ENCODE results near the gene TUBG1. TPM values are rescaled to one million over a fixed set of nuclear protein-coding genes. Genes with fewer than 3 reads are reported as not detected.

The TUBG1 gene
- polyA plus RNA-seq (2011; rRNA removed) (73.3 and 79.3 TPM in 2 replicates), polyA plus RNA-seq (2017; fragmentation: RNase III; extraction: RNeasy Plus Mini Kit Qiagen cat#74134 plus additional on column Dnase treatment) (151 to 161 TPM (median 156 TPM) in 3 replicates), polyA minus RNA-seq (2011; rRNA and poly(A)+ RNA removed) (126 and 154 TPM in 2 replicates)
- polyA plus RNA-seq (2012; cell fraction: cytosol; rRNA removed) = 341 and 366 TPM in 2 replicates
- polyA plus RNA-seq (2012; cell fraction: nucleus; rRNA removed) = 285 and 439 TPM in 2 replicates

DNA sequence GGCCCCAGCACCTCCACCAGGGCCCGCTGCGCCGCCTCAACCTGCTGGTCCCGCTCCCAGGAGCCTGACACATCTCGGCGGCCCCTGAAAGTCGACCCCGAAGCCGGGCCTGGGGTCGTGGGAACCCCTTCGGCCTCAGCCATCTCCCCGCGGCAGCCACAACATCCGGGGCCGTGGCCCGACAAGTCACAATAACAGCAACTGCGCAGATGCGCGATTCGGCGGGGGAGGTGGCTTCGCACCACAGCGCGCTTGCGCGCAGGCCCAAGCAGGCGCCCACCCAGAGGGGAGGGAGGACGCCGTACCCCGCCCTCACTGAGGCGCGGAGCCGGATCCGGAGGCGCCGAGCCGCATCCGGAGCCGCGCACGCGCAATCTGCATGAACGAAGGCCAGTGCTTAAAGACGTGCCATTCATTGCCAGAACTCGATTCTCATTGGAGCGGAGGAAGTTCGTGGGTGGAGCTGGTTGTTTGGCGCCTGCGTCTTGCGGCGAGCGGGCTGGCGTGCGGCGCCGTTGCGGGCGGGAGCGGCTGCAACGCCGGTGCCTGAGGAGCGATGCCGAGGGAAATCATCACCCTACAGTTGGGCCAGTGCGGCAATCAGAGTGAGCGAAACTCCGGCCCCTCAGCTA is at the start of gene TUBG1, which contains the start of gene RETREG3:
Gene TUBG1, plus strand, starts transcription at position 502 of the 632 bp plus-strand sequence. Its CDS starts 55 bp downstream, at position 557.
Gene RETREG3, minus strand, starts transcription at position 193 of the 632 bp plus-strand sequence. Its CDS starts 50 bp downstream, at position 143.
- ChIA-PET CTCF (interaction anchor here (0.6 to 7.8 kb wide), 20 partner anchors 9 to 164 kb away, joined by 3 to 65 read pairs (median 4); partner anchors contain the start of genes PLEKHH3, PSMC3IP and VPS25), POLR2A (interaction anchor here (0.6 to 3.0 kb wide), 18 partner anchors 9 to 215 kb away, joined by 3 to 43 read pairs (median 4); partner anchors contain the start of genes BECN1, CCR10, CNTD1 and COA3)
- peak; percentile 89 to 94 for ATAC-seq
- Histone ChIP-seq H3K4me2 (peak within 1 kb of the TSS; percentile 87), H3K4me1 (peaks cover 22% of the 10 kb centered on the region), H3K4me3 (peak within 1 kb of the TSS; percentile 90), H3K27ac (peak within 1 kb of the TSS; percentile 91 to 92), H3K9me3 (no peaks in the 10 kb centered on the region)
- peak; percentile 100 for FAIRE-seq
- peak; percentile 99 to 100 for DNase-seq (ENCODE audit: low read depth in 1 of 2, low spot score in 1 of 2)
- under 1% methylated on average over 40 of the region's 66 CpGs for WGBS (ENCODE audit: missing lambda C conversion rate)
- TF ChIP-seq POLR2A (IDR thresholded peaks at IDR 0.05; ENCODE audit: low read length) (peak; percentile 99), MAFK (IDR thresholded peaks at IDR 0.05; ENCODE audit: partially characterized antibody) (peak; percentile 30), CBX8 (IDR thresholded peaks at IDR 0.05) (no peak), PHF8 (IDR thresholded peaks at IDR 0.05; ENCODE audit: borderline replicate concordance, low read depth) (peak; percentile 80; the same call in 1 of the 2 replicates), HOXA7 (CRISPR knock-in tag; IDR thresholded peaks at IDR 0.05) (no peak), BHLHE40 (IDR thresholded peaks at IDR 0.05; ENCODE audit: low read depth, low read length) (no peak), CBX2 (IDR thresholded peaks at IDR 0.05; ENCODE audit: borderline replicate concordance, low read depth) (no peak), KDM5A (IDR thresholded peaks at IDR 0.05) (peak; percentile 58; the same call in 1 of the 2 replicates), ESRRA (IDR thresholded peaks at IDR 0.05; ENCODE audit: borderline replicate concordance, low read length) (no peak), MYC (IDR thresholded peaks at IDR 0.05; ENCODE audit: borderline replicate concordance, low read length) (no peak; the same call in 1 of the 2 replicates), JUN (IDR thresholded peaks at IDR 0.05) (peak; percentile 53 to 87), FOSL2 (IDR thresholded peaks at IDR 0.05) (no peak), FOSL2 (CRISPR knock-in tag; IDR thresholded peaks at IDR 0.05) (no peak), JUNB (IDR thresholded peaks at IDR 0.05) (no peak), SREBF2 (IDR thresholded peaks at IDR 0.05) (no peak), HDAC2 (IDR thresholded peaks at IDR 0.05) (no peak), RAD21 (conservative IDR thresholded peaks at IDR 0.05 in 1 of 2, IDR thresholded peaks at IDR 0.05 in 1 of 2) (no peak), SMC3 (IDR thresholded peaks at IDR 0.05) (no peak), NPAS2 (CRISPR knock-in tag; IDR thresholded peaks at IDR 0.05; ENCODE audit: borderline replicate concordance) (no peak), RNF2 (IDR thresholded peaks at IDR 0.05; ENCODE audit: borderline replicate concordance, low read depth) (no peak), CHD4 (IDR thresholded peaks at IDR 0.05; ENCODE audit: borderline replicate concordance) (no peak), EHF (CRISPR knock-in tag; IDR thresholded peaks at IDR 0.05) (no peak), ZSCAN20 (CRISPR knock-in tag; IDR thresholded peaks at IDR 0.05) (no peak), EP300 (IDR thresholded peaks at IDR 0.05) (no peak)
- TF ChIP-seq, protein P1, sequence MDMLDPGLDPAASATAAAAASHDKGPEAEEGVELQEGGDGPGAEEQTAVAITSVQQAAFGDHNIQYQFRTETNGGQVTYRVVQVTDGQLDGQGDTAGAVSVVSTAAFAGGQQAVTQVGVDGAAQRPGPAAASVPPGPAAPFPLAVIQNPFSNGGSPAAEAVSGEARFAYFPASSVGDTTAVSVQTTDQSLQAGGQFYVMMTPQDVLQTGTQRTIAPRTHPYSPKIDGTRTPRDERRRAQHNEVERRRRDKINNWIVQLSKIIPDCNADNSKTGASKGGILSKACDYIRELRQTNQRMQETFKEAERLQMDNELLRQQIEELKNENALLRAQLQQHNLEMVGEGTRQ (IDR thresholded peaks at IDR 0.05) = no peak; the same call in 1 of the 2 replicates
- TF ChIP-seq, protein P2, sequence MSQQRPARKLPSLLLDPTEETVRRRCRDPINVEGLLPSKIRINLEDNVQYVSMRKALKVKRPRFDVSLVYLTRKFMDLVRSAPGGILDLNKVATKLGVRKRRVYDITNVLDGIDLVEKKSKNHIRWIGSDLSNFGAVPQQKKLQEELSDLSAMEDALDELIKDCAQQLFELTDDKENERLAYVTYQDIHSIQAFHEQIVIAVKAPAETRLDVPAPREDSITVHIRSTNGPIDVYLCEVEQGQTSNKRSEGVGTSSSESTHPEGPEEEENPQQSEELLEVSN (IDR thresholded peaks at IDR 0.05; ENCODE audit: borderline replicate concordance, low read depth) = peak; percentile 92
- TF ChIP-seq, protein P3, sequence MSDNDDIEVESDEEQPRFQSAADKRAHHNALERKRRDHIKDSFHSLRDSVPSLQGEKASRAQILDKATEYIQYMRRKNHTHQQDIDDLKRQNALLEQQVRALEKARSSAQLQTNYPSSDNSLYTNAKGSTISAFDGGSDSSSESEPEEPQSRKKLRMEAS (IDR thresholded peaks at IDR 0.05) = peak; percentile 88
- TF ChIP-seq, protein P4, sequence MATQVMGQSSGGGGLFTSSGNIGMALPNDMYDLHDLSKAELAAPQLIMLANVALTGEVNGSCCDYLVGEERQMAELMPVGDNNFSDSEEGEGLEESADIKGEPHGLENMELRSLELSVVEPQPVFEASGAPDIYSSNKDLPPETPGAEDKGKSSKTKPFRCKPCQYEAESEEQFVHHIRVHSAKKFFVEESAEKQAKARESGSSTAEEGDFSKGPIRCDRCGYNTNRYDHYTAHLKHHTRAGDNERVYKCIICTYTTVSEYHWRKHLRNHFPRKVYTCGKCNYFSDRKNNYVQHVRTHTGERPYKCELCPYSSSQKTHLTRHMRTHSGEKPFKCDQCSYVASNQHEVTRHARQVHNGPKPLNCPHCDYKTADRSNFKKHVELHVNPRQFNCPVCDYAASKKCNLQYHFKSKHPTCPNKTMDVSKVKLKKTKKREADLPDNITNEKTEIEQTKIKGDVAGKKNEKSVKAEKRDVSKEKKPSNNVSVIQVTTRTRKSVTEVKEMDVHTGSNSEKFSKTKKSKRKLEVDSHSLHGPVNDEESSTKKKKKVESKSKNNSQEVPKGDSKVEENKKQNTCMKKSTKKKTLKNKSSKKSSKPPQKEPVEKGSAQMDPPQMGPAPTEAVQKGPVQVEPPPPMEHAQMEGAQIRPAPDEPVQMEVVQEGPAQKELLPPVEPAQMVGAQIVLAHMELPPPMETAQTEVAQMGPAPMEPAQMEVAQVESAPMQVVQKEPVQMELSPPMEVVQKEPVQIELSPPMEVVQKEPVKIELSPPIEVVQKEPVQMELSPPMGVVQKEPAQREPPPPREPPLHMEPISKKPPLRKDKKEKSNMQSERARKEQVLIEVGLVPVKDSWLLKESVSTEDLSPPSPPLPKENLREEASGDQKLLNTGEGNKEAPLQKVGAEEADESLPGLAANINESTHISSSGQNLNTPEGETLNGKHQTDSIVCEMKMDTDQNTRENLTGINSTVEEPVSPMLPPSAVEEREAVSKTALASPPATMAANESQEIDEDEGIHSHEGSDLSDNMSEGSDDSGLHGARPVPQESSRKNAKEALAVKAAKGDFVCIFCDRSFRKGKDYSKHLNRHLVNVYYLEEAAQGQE (IDR thresholded peaks at IDR 0.05) = no peak
- TF ChIP-seq, protein P5, sequence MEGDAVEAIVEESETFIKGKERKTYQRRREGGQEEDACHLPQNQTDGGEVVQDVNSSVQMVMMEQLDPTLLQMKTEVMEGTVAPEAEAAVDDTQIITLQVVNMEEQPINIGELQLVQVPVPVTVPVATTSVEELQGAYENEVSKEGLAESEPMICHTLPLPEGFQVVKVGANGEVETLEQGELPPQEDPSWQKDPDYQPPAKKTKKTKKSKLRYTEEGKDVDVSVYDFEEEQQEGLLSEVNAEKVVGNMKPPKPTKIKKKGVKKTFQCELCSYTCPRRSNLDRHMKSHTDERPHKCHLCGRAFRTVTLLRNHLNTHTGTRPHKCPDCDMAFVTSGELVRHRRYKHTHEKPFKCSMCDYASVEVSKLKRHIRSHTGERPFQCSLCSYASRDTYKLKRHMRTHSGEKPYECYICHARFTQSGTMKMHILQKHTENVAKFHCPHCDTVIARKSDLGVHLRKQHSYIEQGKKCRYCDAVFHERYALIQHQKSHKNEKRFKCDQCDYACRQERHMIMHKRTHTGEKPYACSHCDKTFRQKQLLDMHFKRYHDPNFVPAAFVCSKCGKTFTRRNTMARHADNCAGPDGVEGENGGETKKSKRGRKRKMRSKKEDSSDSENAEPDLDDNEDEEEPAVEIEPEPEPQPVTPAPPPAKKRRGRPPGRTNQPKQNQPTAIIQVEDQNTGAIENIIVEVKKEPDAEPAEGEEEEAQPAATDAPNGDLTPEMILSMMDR (IDR thresholded peaks at IDR 0.05) = no peak
- TF ChIP-seq, protein P6, sequence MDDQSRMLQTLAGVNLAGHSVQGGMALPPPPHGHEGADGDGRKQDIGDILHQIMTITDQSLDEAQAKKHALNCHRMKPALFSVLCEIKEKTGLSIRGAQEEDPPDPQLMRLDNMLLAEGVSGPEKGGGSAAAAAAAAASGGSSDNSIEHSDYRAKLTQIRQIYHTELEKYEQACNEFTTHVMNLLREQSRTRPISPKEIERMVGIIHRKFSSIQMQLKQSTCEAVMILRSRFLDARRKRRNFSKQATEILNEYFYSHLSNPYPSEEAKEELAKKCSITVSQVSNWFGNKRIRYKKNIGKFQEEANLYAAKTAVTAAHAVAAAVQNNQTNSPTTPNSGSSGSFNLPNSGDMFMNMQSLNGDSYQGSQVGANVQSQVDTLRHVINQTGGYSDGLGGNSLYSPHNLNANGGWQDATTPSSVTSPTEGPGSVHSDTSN (IDR thresholded peaks at IDR 0.05) = no peak; the same call in 1 of the 2 replicates
- TF ChIP-seq, protein P7, sequence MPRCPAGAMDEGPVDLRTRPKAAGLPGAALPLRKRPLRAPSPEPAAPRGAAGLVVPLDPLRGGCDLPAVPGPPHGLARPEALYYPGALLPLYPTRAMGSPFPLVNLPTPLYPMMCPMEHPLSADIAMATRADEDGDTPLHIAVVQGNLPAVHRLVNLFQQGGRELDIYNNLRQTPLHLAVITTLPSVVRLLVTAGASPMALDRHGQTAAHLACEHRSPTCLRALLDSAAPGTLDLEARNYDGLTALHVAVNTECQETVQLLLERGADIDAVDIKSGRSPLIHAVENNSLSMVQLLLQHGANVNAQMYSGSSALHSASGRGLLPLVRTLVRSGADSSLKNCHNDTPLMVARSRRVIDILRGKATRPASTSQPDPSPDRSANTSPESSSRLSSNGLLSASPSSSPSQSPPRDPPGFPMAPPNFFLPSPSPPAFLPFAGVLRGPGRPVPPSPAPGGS (IDR thresholded peaks at IDR 0.05) = peak; percentile 81; the same call in 2 of the 3 replicates

Data from A549 (cell line).